A549 (cell line): ENCODE measurements around the gene GRID1. TPM values are rescaled to one million over a fixed set of nuclear protein-coding genes. Genes with fewer than 3 reads are reported as not detected.

Experiments
- ATAC-seq, 2 experiments: fragments of 200-7000 bp in 1 of 2; fragments of >200 bp in 1 of 2; cut with Nextera tagmentation in 1 of 2; cut with Tn5 transposase in 1 of 2; 3 replicates each; pipeline versions ENCODE4 v1.8.0 to v1.9.1; 2018 to 2020; ENCODE audit warnings: mild to moderate bottlenecking in 1 of 2, moderate library complexity in 1 of 2
- CTCF ChIA-PET: fragments of 300-600 bp; sonication (Branson Sonifier 250); formaldehyde crosslinking; extraction: SDS; loops from one replicate; lab custom pipeline; 2021; ENCODE audit warnings: antibody characterized with exemption, inconsistent platforms; lab: Yijun Ruan, JAX
- POLR2A ChIA-PET: fragments of 350-600 bp; formaldehyde crosslinking; extraction: SDS; loops from one replicate; lab custom pipeline; 2021; ENCODE audit warnings: antibody characterized with exemption, inconsistent platforms; lab: Yijun Ruan, JAX
- DNase-seq, 2 experiments: peaks; one replicate each; pipeline versions ENCODE4 v3.0.0 to v3.0.0-alpha.2; 2011 to 2016; ENCODE audit warnings: low read depth in 1 of 2, low spot score in 1 of 2
- FAIRE-seq: peaks from 2 replicates; lab custom pipeline; 2011; peaks lifted over from hg19 to GRCh38; lab: Jason Lieb, UNC
- H3K27ac ChIP-seq, 2 experiments: fragments of >200 bp; sonication (Bioruptor Twin); formaldehyde crosslinking; 3 replicates each; pipeline ENCODE4 v1.5.1; 2016 to 2017
- H3K4me1 ChIP-seq: fragments of >200 bp; sonication (Bioruptor Twin); formaldehyde crosslinking; 3 replicates; pipeline ENCODE4 v1.6.1; 2016
- H3K4me2 ChIP-seq: fragments of >200 bp; sonication (Bioruptor Twin); formaldehyde crosslinking; 3 replicates; pipeline ENCODE4 v1.6.1; 2016
- H3K4me3 ChIP-seq: fragments of >200 bp; sonication (Bioruptor Twin); formaldehyde crosslinking; 3 replicates; pipeline ENCODE4 v1.5.1; 2016
- H3K9me3 ChIP-seq: fragments of >200 bp; sonication (Bioruptor Twin); formaldehyde crosslinking; 3 replicates; pipeline ENCODE4 v1.6.1; 2016
- ATOH8 ChIP-seq: fragments of 250-450 bp; sonication (Bioruptor Pico); IDR thresholded peaks from 2 replicates; pipeline ENCODE4 v1.5.0; 2020; ENCODE audit warnings: low read depth, mild to moderate bottlenecking, moderate library complexity
- CBX2 ChIP-seq: fragments of 200-600 bp; sonication (generic); IDR thresholded peaks from 2 replicates; pipeline ENCODE4 v1.6.1; 2016; ENCODE audit warnings: low read depth, mild to moderate bottlenecking, borderline replicate concordance
- CEBPB ChIP-seq, 2 experiments: fragments of >200 bp in 1 of 2; sonication (Bioruptor Twin) in 1 of 2; formaldehyde crosslinking in 1 of 2; IDR thresholded peaks; 2 replicates each; pipeline ENCODE4 v1.6.1; 2012 to 2016
- CTCF ChIP-seq: fragments of >200 bp; sonication (Bioruptor Twin); formaldehyde crosslinking; IDR thresholded peaks from 3 replicates; pipeline ENCODE4 v1.5.1; 2016
- E2F6 ChIP-seq: IDR thresholded peaks from 2 replicates; pipeline ENCODE4 v1.6.1; 2012; ENCODE audit warnings: low read depth, borderline replicate concordance
- ESRRA ChIP-seq: fragments of 150-350 bp; IDR thresholded peaks from 2 replicates; pipeline ENCODE4 v1.6.1; 2014; ENCODE audit warnings: mild to moderate bottlenecking, low read length, borderline replicate concordance
- FOSB ChIP-seq: fragments of 250-450 bp; sonication (Bioruptor Pico); IDR thresholded peaks from 2 replicates; pipeline ENCODE4 v1.5.0; 2020; ENCODE audit warnings: mild to moderate bottlenecking, moderate library complexity
- FOSL2 ChIP-seq, 2 experiments: fragments of 450-650 bp in 1 of 2; fragments of >200 bp in 1 of 2; sonication (Bioruptor Twin) in 1 of 2; formaldehyde crosslinking; IDR thresholded peaks; 2 replicates each; pipeline versions ENCODE4 v1.5.0 to v1.6.1; 2016 to 2020; ENCODE audit warnings: mild to moderate bottlenecking in 1 of 2, moderate library complexity in 1 of 2
- FOXS1 ChIP-seq: fragments of 250-450 bp; sonication (Bioruptor Pico); IDR thresholded peaks from 2 replicates; pipeline ENCODE4 v1.5.0; 2020; ENCODE audit warnings: mild to moderate bottlenecking, moderate library complexity
- GATA3 ChIP-seq: IDR thresholded peaks from 2 replicates; pipeline ENCODE4 v1.6.1; 2012; ENCODE audit warnings: borderline replicate concordance
- MYC ChIP-seq: IDR thresholded peaks from 2 replicates; pipeline ENCODE4 v1.6.1; 2012; ENCODE audit warnings: mild to moderate bottlenecking, inconsistent platforms, low read length, improper control_type of control experiment, borderline replicate concordance
- NFE2L2 ChIP-seq: fragments of 150-350 bp; conservative IDR thresholded peaks from 2 replicates; pipeline ENCODE4 v1.6.1; 2014; ENCODE audit warnings: low read length
- NR3C1 ChIP-seq: fragments of >200 bp; sonication (Bioruptor Twin); formaldehyde crosslinking; IDR thresholded peaks from 3 replicates; pipeline ENCODE4 v1.6.1; 2017
- POLR2A ChIP-seq: IDR thresholded peaks from 2 replicates; pipeline ENCODE4 v1.6.1; 2012; ENCODE audit warnings: mild to moderate bottlenecking, low read length
- POLR2AphosphoS2 ChIP-seq: conservative IDR thresholded peaks from 2 replicates; pipeline ENCODE4 v1.6.1; 2012; ENCODE audit warnings: low read length, improper control_type of control experiment, inconsistent platforms
- RCOR1 ChIP-seq: fragments of 150-350 bp; IDR thresholded peaks from 2 replicates; pipeline ENCODE4 v1.6.1; 2014; ENCODE audit warnings: antibody characterized with exemption, low read length, low read depth
- RNF2 ChIP-seq: fragments of 200-600 bp; sonication (generic); IDR thresholded peaks from 2 replicates; pipeline ENCODE4 v1.6.1; 2016; ENCODE audit warnings: low read depth, mild to moderate bottlenecking, antibody characterized with exemption, moderate library complexity, borderline replicate concordance
- TFCP2L1 ChIP-seq: fragments of 250-450 bp; sonication (Bioruptor Pico); IDR thresholded peaks from 2 replicates; pipeline ENCODE4 v1.5.0; 2021; ENCODE audit warnings: mild to moderate bottlenecking
- ZFP36 ChIP-seq: fragments of 450-650 bp; IDR thresholded peaks from 2 replicates; pipeline ENCODE4 v1.6.1; 2014; ENCODE audit warnings: borderline replicate concordance; ENCODE audit not compliant: partially characterized antibody
- ZNF302 ChIP-seq: fragments of 250-450 bp; sonication (Bioruptor Pico); IDR thresholded peaks from 2 replicates; pipeline ENCODE4 v1.9.0; 2021; ENCODE audit warnings: inconsistent platforms, mild to moderate bottlenecking, moderate library complexity
- WGBS: methylation state at CpG from one replicate; pipeline ENCODE4 v1.1.6; 2017; ENCODE audit errors: missing lambda C conversion rate; 5-methylcytosine and 5-hydroxymethylcytosine counted together
- polyA plus RNA-seq, 4 experiments: library from polyadenylated mRNA; depleted of rRNA in 3 of 4; stranded (reverse); fragments of >200 nt; fragmentation: RNase III in 1 of 4; extraction: RNeasy Plus Mini Kit Qiagen cat#74134 plus additional on column Dnase treatment in 1 of 4; gene quantifications; 2 replicates in 3 of 4; 3 replicates in 1 of 4; pipeline ENCODE4 v1.2.3, GENCODE V29; 2011 to 2017
- TF ChIP-seq, protein P1 (sequence below): IDR thresholded peaks from 2 replicates; pipeline ENCODE4 v1.6.1; 2012
- TF ChIP-seq, protein P2 (sequence below): fragments of 250-450 bp; sonication (Bioruptor Pico); IDR thresholded peaks from 2 replicates; pipeline ENCODE4 v1.5.0; 2021; ENCODE audit warnings: mild to moderate bottlenecking, moderate library complexity, borderline replicate concordance
- TF ChIP-seq, protein P3 (sequence below): fragments of >200 bp; sonication (Bioruptor Twin); formaldehyde crosslinking; IDR thresholded peaks from 3 replicates; pipeline ENCODE4 v1.6.1; 2016

The GRID1 gene
- polyA plus RNA-seq, 2 of the 4 experiments (the other 2 are of a cell fraction), result 0.14 to 0.30 TPM

DNA sequence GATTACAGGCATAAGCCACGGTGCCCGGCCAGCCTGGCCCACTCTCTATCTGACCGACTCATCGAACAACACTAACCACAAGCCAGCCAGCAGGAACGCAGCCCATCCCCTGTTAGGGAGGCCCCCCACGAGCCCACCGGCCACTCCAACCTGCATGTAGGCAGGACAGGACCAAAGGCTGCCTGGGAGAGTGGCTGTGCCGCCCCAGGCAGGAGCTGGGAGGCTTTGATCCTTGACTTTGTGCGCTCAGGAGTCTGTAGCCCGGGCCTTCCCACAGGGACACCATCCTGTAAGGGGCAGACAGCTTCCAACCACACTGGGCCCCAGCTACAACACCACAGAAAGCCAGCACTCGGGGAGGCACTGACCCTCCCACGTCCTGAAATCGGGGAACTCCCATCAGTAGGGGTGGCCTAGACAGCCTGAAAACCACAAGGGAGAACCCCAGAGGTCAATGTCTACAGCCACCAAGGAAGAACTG is 29.4 kb downstream of the GRID1 start:
- DNase-seq (no peak), FAIRE-seq (no peak)
- H3K4me3 ChIP-seq, result no peak overlapping the region
- no peak overlapping the region for H3K4me2 ChIP-seq
- no peak overlapping the region for H3K27ac ChIP-seq
- WGBS, result 66% methylated on average over 11 of the region's 13 CpGs
- H3K4me1 ChIP-seq, result no peaks in the 10 kb centered on the region
- H3K9me3 ChIP-seq, result no peaks in the 10 kb centered on the region
- no peak for TF ChIP-seq ZNF302
- no peak for TF ChIP-seq FOSL2 (IDR thresholded peaks at IDR 0.05)
- TF ChIP-seq FOSL2 (CRISPR knock-in tag; IDR thresholded peaks at IDR 0.05), result no peak
- TF ChIP-seq POLR2A, result no peak
- TF ChIP-seq POLR2AphosphoS2, result no peak
- TF ChIP-seq ATOH8 (CRISPR knock-in tag), result no peak
- TF ChIP-seq GATA3, result no peak
- TF ChIP-seq, protein P1, sequence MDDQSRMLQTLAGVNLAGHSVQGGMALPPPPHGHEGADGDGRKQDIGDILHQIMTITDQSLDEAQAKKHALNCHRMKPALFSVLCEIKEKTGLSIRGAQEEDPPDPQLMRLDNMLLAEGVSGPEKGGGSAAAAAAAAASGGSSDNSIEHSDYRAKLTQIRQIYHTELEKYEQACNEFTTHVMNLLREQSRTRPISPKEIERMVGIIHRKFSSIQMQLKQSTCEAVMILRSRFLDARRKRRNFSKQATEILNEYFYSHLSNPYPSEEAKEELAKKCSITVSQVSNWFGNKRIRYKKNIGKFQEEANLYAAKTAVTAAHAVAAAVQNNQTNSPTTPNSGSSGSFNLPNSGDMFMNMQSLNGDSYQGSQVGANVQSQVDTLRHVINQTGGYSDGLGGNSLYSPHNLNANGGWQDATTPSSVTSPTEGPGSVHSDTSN, result no peak
- TF ChIP-seq E2F6, result no peak
- TF ChIP-seq NR3C1, result no peak
- TF ChIP-seq, protein P2, sequence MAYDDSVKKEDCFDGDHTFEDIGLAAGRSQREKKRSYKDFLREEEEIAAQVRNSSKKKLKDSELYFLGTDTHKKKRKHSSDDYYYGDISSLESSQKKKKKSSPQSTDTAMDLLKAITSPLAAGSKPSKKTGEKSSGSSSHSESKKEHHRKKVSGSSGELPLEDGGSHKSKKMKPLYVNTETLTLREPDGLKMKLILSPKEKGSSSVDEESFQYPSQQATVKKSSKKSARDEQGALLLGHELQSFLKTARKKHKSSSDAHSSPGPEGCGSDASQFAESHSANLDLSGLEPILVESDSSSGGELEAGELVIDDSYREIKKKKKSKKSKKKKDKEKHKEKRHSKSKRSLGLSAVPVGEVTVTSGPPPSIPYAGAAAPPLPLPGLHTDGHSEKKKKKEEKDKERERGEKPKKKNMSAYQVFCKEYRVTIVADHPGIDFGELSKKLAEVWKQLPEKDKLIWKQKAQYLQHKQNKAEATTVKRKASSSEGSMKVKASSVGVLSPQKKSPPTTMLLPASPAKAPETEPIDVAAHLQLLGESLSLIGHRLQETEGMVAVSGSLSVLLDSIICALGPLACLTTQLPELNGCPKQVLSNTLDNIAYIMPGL (CRISPR knock-in tag), result no peak
- no peak for TF ChIP-seq TFCP2L1 (CRISPR knock-in tag)
- TF ChIP-seq MYC, result no peak
- TF ChIP-seq, all 56 proteins: peak for 0
- ATAC-seq, result no peak
- ChIA-PET POLR2A (no interaction called here), CTCF (interaction anchor here (1.2 kb wide), 1 partner anchor 22 kb away, joined by 3 read pairs; no protein-coding TSS in a partner anchor)

DNA sequence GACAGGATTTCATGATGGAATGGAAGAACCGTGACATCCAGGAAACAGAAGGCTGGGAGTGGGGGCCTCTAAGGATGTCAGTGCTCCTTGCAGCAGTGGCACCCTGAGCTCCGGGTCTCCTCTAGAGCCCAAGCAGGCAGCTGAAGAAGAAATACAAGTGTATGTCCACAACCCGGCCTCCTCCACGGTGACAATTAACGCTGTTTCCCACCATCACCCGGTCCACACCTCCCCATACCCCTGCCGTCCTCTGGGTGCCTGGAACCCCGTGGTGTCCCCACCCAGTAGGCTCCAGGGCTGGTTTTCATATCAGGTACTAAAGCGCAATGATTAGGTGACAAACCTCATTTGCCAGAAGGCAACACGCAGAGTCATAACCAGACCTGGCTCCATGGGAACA is 30.3 kb downstream of the GRID1 start:
- Histone ChIP-seq H3K9me3 (no peaks in the 10 kb centered on the region), H3K27ac (no peak overlapping the region), H3K4me2 (no peak overlapping the region), H3K4me1 (no peaks in the 10 kb centered on the region), H3K4me3 (no peak overlapping the region)
- ATAC-seq (no peak), DNase-seq (no peak), FAIRE-seq (no peak)
- 64% methylated on average over 9 of the region's 10 CpGs for WGBS
- CTCF ChIA-PET, result no interaction called here
- no peak for TF ChIP-seq RCOR1
- no peak for TF ChIP-seq RNF2
- POLR2A ChIA-PET, result no interaction called here

- Histone ChIP-seq H3K27ac (no peak overlapping the region), H3K9me3 (no peaks in the 10 kb centered on the region), H3K4me3 (no peak overlapping the region), H3K4me2 (no peak overlapping the region), H3K4me1 (no peaks in the 10 kb centered on the region)
- FAIRE-seq, result no peak
- TF ChIP-seq ZFP36, result no peak
- TF ChIP-seq NFE2L2, result no peak
- no peak for TF ChIP-seq CBX2
- TF ChIP-seq, protein P3, sequence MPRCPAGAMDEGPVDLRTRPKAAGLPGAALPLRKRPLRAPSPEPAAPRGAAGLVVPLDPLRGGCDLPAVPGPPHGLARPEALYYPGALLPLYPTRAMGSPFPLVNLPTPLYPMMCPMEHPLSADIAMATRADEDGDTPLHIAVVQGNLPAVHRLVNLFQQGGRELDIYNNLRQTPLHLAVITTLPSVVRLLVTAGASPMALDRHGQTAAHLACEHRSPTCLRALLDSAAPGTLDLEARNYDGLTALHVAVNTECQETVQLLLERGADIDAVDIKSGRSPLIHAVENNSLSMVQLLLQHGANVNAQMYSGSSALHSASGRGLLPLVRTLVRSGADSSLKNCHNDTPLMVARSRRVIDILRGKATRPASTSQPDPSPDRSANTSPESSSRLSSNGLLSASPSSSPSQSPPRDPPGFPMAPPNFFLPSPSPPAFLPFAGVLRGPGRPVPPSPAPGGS, result no peak
- TF ChIP-seq FOXS1 (CRISPR knock-in tag), result no peak
- TF ChIP-seq CEBPB (IDR thresholded peaks at IDR 0.05), result no peak
- no peak for TF ChIP-seq CTCF
- TF ChIP-seq ATOH8 (CRISPR knock-in tag), result no peak
- TF ChIP-seq FOSB (CRISPR knock-in tag), result no peak
- TF ChIP-seq ESRRA, result no peak
- ChIA-PET POLR2A (no interaction called here), CTCF (no interaction called here)
- 88% methylated on average over 1 of the region's 1 CpG for WGBS
- no peak for ATAC-seq
- no peak for DNase-seq
Measured at GRCh38 chr10:86335831-86336230, 30.8 kb downstream of the GRID1 start.
